Effector memory CD4-positive, alpha-beta T cell (primary cell): ENCODE results near the gene ZNF518B.
"Not testable (repeated sequence)": the region's sequence is repeated elsewhere in the genome, so short reads cannot be mapped to it uniquely, and the experiment has no call there.

Source experiments
- DNase-seq, 3 donors: peaks; one replicate each; pipeline ENCODE4 v3.0.0-alpha.2; 2020
- H3K27ac ChIP-seq: 2 replicates; pipeline ENCODE4 v1.7.0; 2013; ENCODE audit warnings: mild to moderate bottlenecking, low read length, moderate library complexity; ENCODE audit not compliant: insufficient read depth, poor library complexity, severe bottlenecking
- H3K27me3 ChIP-seq: replicated peaks from 2 replicates; pipeline ENCODE4 v1.7.0; 2013; ENCODE audit warnings: mild to moderate bottlenecking, low read length; ENCODE audit not compliant: insufficient read depth, control insufficient read depth, poor library complexity, severe bottlenecking
- H3K36me3 ChIP-seq: 2 replicates; pipeline ENCODE4 v1.7.0; 2013; ENCODE audit warnings: mild to moderate bottlenecking, low read length, moderate library complexity; ENCODE audit not compliant: control insufficient read depth, insufficient read depth
- H3K4me1 ChIP-seq: 2 replicates; pipeline ENCODE4 v1.7.0; 2013; ENCODE audit warnings: low read length, mild to moderate bottlenecking; ENCODE audit not compliant: control insufficient read depth, insufficient read depth, poor library complexity, severe bottlenecking
- H3K4me3 ChIP-seq: 2 replicates; pipeline ENCODE4 v1.7.0; 2013; ENCODE audit warnings: low read length, low read depth, mild to moderate bottlenecking; ENCODE audit not compliant: insufficient read depth, poor library complexity, severe bottlenecking
- H3K9me3 ChIP-seq: 2 replicates; pipeline ENCODE4 v1.7.0; 2013; ENCODE audit warnings: mild to moderate bottlenecking, low read length, moderate library complexity; ENCODE audit not compliant: control insufficient read depth

The ZNF518B gene

GRCh38 chr4:10437735-10438134 is 19.5 kb downstream of the ZNF518B start:
- no peak for DNase-seq
- Histone ChIP-seq H3K4me1 (no peaks in the 10 kb centered on the region), H3K27ac (no peak overlapping the region), H3K9me3 (peaks cover 2% of the 10 kb centered on the region), H3K36me3 (no peaks in the 10 kb centered on the region), H3K4me3 (no peak overlapping the region), H3K27me3 (no peaks in the 10 kb centered on the region)

- not testable (repeated sequence) for H3K27ac ChIP-seq, H3K4me1 ChIP-seq, H3K27me3 ChIP-seq, DNase-seq, H3K36me3 ChIP-seq, H3K4me3 ChIP-seq, H3K9me3 ChIP-seq
Measured at GRCh38 chr4:10427680-10428079, 29.5 kb downstream of the ZNF518B start.

- no peaks in the 10 kb centered on the region for H3K4me1 ChIP-seq
Measured at GRCh38 chr4:10421344-10422055, 35.7 kb downstream of the ZNF518B start.

GRCh38 chr4:10417740-10418139 is 39.5 kb downstream of the ZNF518B start:
- Histone ChIP-seq H3K36me3 (no peaks in the 10 kb centered on the region), H3K4me1 (no peaks in the 10 kb centered on the region), H3K4me3 (no peak overlapping the region), H3K27me3 (no peaks in the 10 kb centered on the region), H3K27ac (no peak overlapping the region), H3K9me3 (no peaks in the 10 kb centered on the region)
- DNase-seq, result no peak

More at GRCh38 chr4:10421344-10422055, 35.7 kb downstream of the ZNF518B start:
- Histone ChIP-seq H3K36me3 (no peaks in the 10 kb centered on the region), H3K27me3 (no peaks in the 10 kb centered on the region), H3K4me3 (no peak overlapping the region), H3K9me3 (no peaks in the 10 kb centered on the region), H3K27ac (no peak overlapping the region)
- DNase-seq, result no peak

- no peak for DNase-seq
- Histone ChIP-seq H3K36me3 (no peaks in the 10 kb centered on the region), H3K9me3 (no peaks in the 10 kb centered on the region), H3K27ac (no peak overlapping the region), H3K27me3 (no peaks in the 10 kb centered on the region), H3K4me3 (no peak overlapping the region), H3K4me1 (no peaks in the 10 kb centered on the region)
Measured at GRCh38 chr4:10416441-10416840, 40.8 kb downstream of the ZNF518B start.

GRCh38 chr4:10413177-10413576 is 44.0 kb downstream of the ZNF518B start:
- H3K36me3 ChIP-seq, result no peaks in the 10 kb centered on the region
- H3K27me3 ChIP-seq, result no peaks in the 10 kb centered on the region
- no peak for DNase-seq
- H3K9me3 ChIP-seq, result no peaks in the 10 kb centered on the region
- no peak overlapping the region for H3K27ac ChIP-seq
- H3K4me3 ChIP-seq, result no peak overlapping the region
- H3K4me1 ChIP-seq, result no peaks in the 10 kb centered on the region

GRCh38 chr4:10405672-10406071 is 51.6 kb downstream of the ZNF518B start:
- Histone ChIP-seq H3K9me3 (no peaks in the 10 kb centered on the region), H3K4me1 (no peaks in the 10 kb centered on the region), H3K27ac (no peak overlapping the region), H3K27me3 (no peaks in the 10 kb centered on the region), H3K4me3 (no peak overlapping the region), H3K36me3 (no peaks in the 10 kb centered on the region)
- DNase-seq, result no peak

GRCh38 chr4:10403633-10404445 is 53.4 kb downstream of the ZNF518B start:
- H3K4me3 ChIP-seq, result no peak overlapping the region
- no peaks in the 10 kb centered on the region for H3K36me3 ChIP-seq
- no peak overlapping the region for H3K27ac ChIP-seq
- no peaks in the 10 kb centered on the region for H3K9me3 ChIP-seq
- H3K27me3 ChIP-seq, result no peaks in the 10 kb centered on the region
- no peaks in the 10 kb centered on the region for H3K4me1 ChIP-seq
- DNase-seq, result no peak

GRCh38 chr4:10395971-10396580 is 61.1 kb downstream of the ZNF518B start:
- DNase-seq, result no peak
- Histone ChIP-seq H3K36me3 (no peaks in the 10 kb centered on the region), H3K27me3 (no peaks in the 10 kb centered on the region), H3K4me1 (no peaks in the 10 kb centered on the region), H3K9me3 (no peaks in the 10 kb centered on the region), H3K4me3 (no peak overlapping the region), H3K27ac (no peak overlapping the region)
